Subcutaneous adipose tissue (tissue), 4 donors: ENCODE results near the gene ATXN1. TPM values are rescaled to one million over a fixed set of nuclear protein-coding genes. Genes with fewer than 3 reads are reported as not detected.

Experiments
- CTCF ChIP-seq: fragments of 450-650 bp; IDR thresholded peaks from one replicate; pipeline ENCODE4 v1.5.1; 2016; ENCODE audit warnings: low read depth, mild to moderate bottlenecking, control low read depth, antibody characterized with exemption, moderate library complexity
- total RNA-seq, 4 donors: library from RNA; depleted of rRNA; stranded (reverse); fragments of >200 nt; gene quantifications; one replicate each; pipeline ENCODE4 v1.1.0, GENCODE V29; 2016

Gene ATXN1
- total RNA-seq, 4 donors from 2014 or later: 27.1 to 35.6 (median 35.1) TPM

GRCh38 chr6:16698997-16699868 lies 62.0 kb downstream of the ATXN1 start:
- no peak for TF ChIP-seq CTCF

- TF ChIP-seq CTCF: no peak
Observed at GRCh38 chr6:16698162-16698533, 63.1 kb downstream of the ATXN1 start.

GRCh38 chr6:16697437-16698161 lies 63.7 kb downstream of the ATXN1 start:
- no peak for TF ChIP-seq CTCF

GRCh38 chr6:16696496-16696895 lies 64.8 kb downstream of the ATXN1 start:
- no peak for TF ChIP-seq CTCF

- no peak for TF ChIP-seq CTCF
Observed at GRCh38 chr6:16694781-16695578, 66.3 kb downstream of the ATXN1 start.

GRCh38 chr6:16691324-16691723 lies 69.9 kb downstream of the ATXN1 start:
- TF ChIP-seq CTCF: no peak
